H9 (cell line): ENCODE data around the gene CLIP3. TPM values are rescaled to one million over a fixed set of nuclear protein-coding genes. Genes with fewer than 3 reads are reported as not detected.

ENCODE experiments used
- DNase-seq: peaks from one replicate; pipeline ENCODE4 v3.0.0-alpha.2; 2017
- H2AFZ ChIP-seq: one replicate; pipeline ENCODE4 v1.6.1; 2013; ENCODE audit warnings: mild to moderate bottlenecking, low read length, control low read depth, moderate library complexity
- H2AK5ac ChIP-seq: 2 replicates; pipeline ENCODE4 v1.6.1; 2013; ENCODE audit warnings: low read length, control low read depth, mixed read lengths; ENCODE audit not compliant: insufficient read length
- H2BK120ac ChIP-seq: one replicate; pipeline ENCODE4 v1.6.1; 2013; ENCODE audit warnings: low read depth, mild to moderate bottlenecking, low read length, control low read depth, inconsistent platforms; ENCODE audit not compliant: poor library complexity, severe bottlenecking
- H2BK12ac ChIP-seq: 2 replicates; pipeline ENCODE4 v1.6.1; 2013; ENCODE audit warnings: low read length, control low read depth, mixed read lengths, low read depth; ENCODE audit not compliant: insufficient read length
- H2BK15ac ChIP-seq: 2 replicates; pipeline ENCODE4 v1.6.1; 2013; ENCODE audit warnings: low read depth, low read length, control low read depth
- H2BK20ac ChIP-seq: one replicate; pipeline ENCODE4 v1.6.1; 2013; ENCODE audit warnings: low read depth, mild to moderate bottlenecking, low read length, control low read depth, inconsistent platforms; ENCODE audit not compliant: poor library complexity, severe bottlenecking
- H2BK5ac ChIP-seq: 2 replicates; pipeline ENCODE4 v1.6.1; 2013; ENCODE audit warnings: low read length, control low read depth, mixed read lengths; ENCODE audit not compliant: insufficient read length
- H3K14ac ChIP-seq: 2 replicates; pipeline ENCODE4 v1.6.1; 2013; ENCODE audit warnings: low read length, control low read depth; ENCODE audit not compliant: insufficient read depth
- H3K18ac ChIP-seq: 2 replicates; pipeline ENCODE4 v1.6.1; 2013; ENCODE audit warnings: low read depth, mild to moderate bottlenecking, mixed read lengths, low read length, control low read depth; ENCODE audit not compliant: insufficient read length
- H3K23ac ChIP-seq: 2 replicates; pipeline ENCODE4 v1.6.1; 2013; ENCODE audit warnings: low read length, control low read depth, mixed read lengths, low read depth; ENCODE audit not compliant: insufficient read length
- H3K23me2 ChIP-seq: 2 replicates; pipeline ENCODE4 v1.6.1; 2013; ENCODE audit warnings: low read depth, mild to moderate bottlenecking, mixed read lengths, low read length, control low read depth; ENCODE audit not compliant: insufficient read length, poor library complexity, severe bottlenecking
- H3K27ac ChIP-seq: 2 replicates; pipeline ENCODE4 v1.5.1; 2013; ENCODE audit warnings: low read length, control low read depth, mixed read lengths, low read depth; ENCODE audit not compliant: insufficient read length
- H3K27me3 ChIP-seq: 2 replicates; pipeline ENCODE4 v1.6.1; 2013; ENCODE audit warnings: low read length, control low read depth, inconsistent platforms; ENCODE audit not compliant: insufficient read depth
- H3K4ac ChIP-seq: 2 replicates; pipeline ENCODE4 v1.6.1; 2013; ENCODE audit warnings: low read depth, mild to moderate bottlenecking, control low read depth, inconsistent platforms, low read length, moderate library complexity
- H3K4me1 ChIP-seq: 2 replicates; pipeline ENCODE4 v1.6.1; 2013; ENCODE audit warnings: low read length, control low read depth, inconsistent platforms; ENCODE audit not compliant: insufficient read depth
- H3K4me2 ChIP-seq: 2 replicates; pipeline ENCODE4 v1.6.1; 2013; ENCODE audit warnings: low read length, control low read depth, mixed read lengths; ENCODE audit not compliant: insufficient read length, insufficient read depth
- H3K56ac ChIP-seq: 2 replicates; pipeline ENCODE4 v1.6.1; 2013; ENCODE audit warnings: low read depth, mild to moderate bottlenecking, mixed read lengths, low read length, control low read depth; ENCODE audit not compliant: insufficient read length
- H3K79me1 ChIP-seq: 2 replicates; pipeline ENCODE4 v1.6.1; 2013; ENCODE audit warnings: low read depth, mild to moderate bottlenecking, moderate library complexity, low read length, control low read depth, inconsistent platforms; ENCODE audit not compliant: insufficient read depth, poor library complexity, severe bottlenecking
- H3K79me2 ChIP-seq: 2 replicates; pipeline ENCODE4 v1.6.1; 2013; ENCODE audit warnings: low read length, control low read depth, inconsistent platforms; ENCODE audit not compliant: insufficient read depth
- H3K9ac ChIP-seq: 2 replicates; pipeline ENCODE4 v1.6.1; 2013; ENCODE audit warnings: low read length, control low read depth, mixed read lengths; ENCODE audit not compliant: insufficient read length; ENCODE audit errors: extremely low read depth
- H3K9me3 ChIP-seq: one replicate; pipeline ENCODE4 v1.6.1; 2013; ENCODE audit warnings: low read depth, low read length, inconsistent platforms; ENCODE audit not compliant: control insufficient read depth
- H3T11ph ChIP-seq: one replicate; pipeline ENCODE4 v1.6.1; 2013; ENCODE audit warnings: mild to moderate bottlenecking, low read length, control low read depth, inconsistent platforms
- H4K20me1 ChIP-seq: one replicate; pipeline ENCODE4 v1.6.1; 2013; ENCODE audit not compliant: control insufficient read depth, insufficient read length, insufficient read depth
- H4K5ac ChIP-seq: 2 replicates; pipeline ENCODE4 v1.6.1; 2013; ENCODE audit warnings: low read depth, mild to moderate bottlenecking, mixed read lengths, low read length, control low read depth; ENCODE audit not compliant: insufficient read length
- H4K8ac ChIP-seq: replicated peaks from 2 replicates; pipeline ENCODE4 v1.6.1; 2013; ENCODE audit warnings: low read length, control low read depth, mixed read lengths, low read depth; ENCODE audit not compliant: insufficient read length
- H4K91ac ChIP-seq: 2 replicates; pipeline ENCODE4 v1.6.1; 2013; ENCODE audit warnings: low read depth, mild to moderate bottlenecking, moderate library complexity, mixed read lengths, low read length, control low read depth; ENCODE audit not compliant: insufficient read length
- H3K27ac Mint-ChIP-seq, 3 experiments: 2 replicates in 2 of 3; 3 replicates in 1 of 3; pipeline ENCODE4 v1.8.0; 2020 to 2021; ENCODE audit warnings: mixed read lengths in 3 of 3, mild to moderate bottlenecking in 1 of 3, moderate library complexity in 1 of 3
- H3K27me3 Mint-ChIP-seq: 2 replicates; pipeline ENCODE4 v1.8.0; 2021; ENCODE audit warnings: low read depth, mild to moderate bottlenecking, moderate library complexity, mixed read lengths
- H3K36me3 Mint-ChIP-seq, 3 experiments: 2 replicates in 2 of 3; 3 replicates in 1 of 3; pipeline ENCODE4 v1.8.0; 2020 to 2021; ENCODE audit warnings: low read depth in 3 of 3, mixed read lengths in 3 of 3; ENCODE audit not compliant: insufficient read depth in 1 of 3
- H3K4me1 Mint-ChIP-seq, 2 experiments: 2 replicates each; pipeline ENCODE4 v1.8.0; 2020; ENCODE audit warnings: mixed read lengths in 2 of 2
- H3K4me3 Mint-ChIP-seq, 2 experiments: 2 replicates in 1 of 2; 3 replicates in 1 of 2; pipeline ENCODE4 v1.8.0; 2020 to 2021; ENCODE audit warnings: mild to moderate bottlenecking in 2 of 2, mixed read lengths in 2 of 2, moderate library complexity in 1 of 2
- H3K9me3 Mint-ChIP-seq, 2 experiments: 2 replicates in 1 of 2; 3 replicates in 1 of 2; pipeline ENCODE4 v1.8.0; 2020; ENCODE audit warnings: mild to moderate bottlenecking in 2 of 2, mixed read lengths in 2 of 2, moderate library complexity in 1 of 2
- WGBS: extraction: QIAGEN DNeasy Blood & Tissue Kit; methylation state at CpG from one replicate; pipeline ENCODE4 v1.1.7; 2013; ENCODE audit warnings: missing lambda C conversion rate, low lambda C conversion rate, mixed read lengths; ENCODE audit not compliant: insufficient read length; ENCODE audit errors: extremely low coverage; 5-methylcytosine and 5-hydroxymethylcytosine counted together
- total RNA-seq: library from RNA; stranded (reverse); gene quantifications from 2 replicates; pipeline ENCODE4 v1.2.1, GENCODE V29; 2021
- TF ChIP-seq, protein P1 (sequence below): fragments of 200-600 bp; sonication (generic); conservative IDR thresholded peaks from 3 replicates; pipeline ENCODE4 v1.8.0; 2021; ENCODE audit warnings: antibody characterized with exemption, mild to moderate bottlenecking

CLIP3 gene
- total RNA-seq, 1 experiment from 2014 or later: 19.7 TPM

DNA sequence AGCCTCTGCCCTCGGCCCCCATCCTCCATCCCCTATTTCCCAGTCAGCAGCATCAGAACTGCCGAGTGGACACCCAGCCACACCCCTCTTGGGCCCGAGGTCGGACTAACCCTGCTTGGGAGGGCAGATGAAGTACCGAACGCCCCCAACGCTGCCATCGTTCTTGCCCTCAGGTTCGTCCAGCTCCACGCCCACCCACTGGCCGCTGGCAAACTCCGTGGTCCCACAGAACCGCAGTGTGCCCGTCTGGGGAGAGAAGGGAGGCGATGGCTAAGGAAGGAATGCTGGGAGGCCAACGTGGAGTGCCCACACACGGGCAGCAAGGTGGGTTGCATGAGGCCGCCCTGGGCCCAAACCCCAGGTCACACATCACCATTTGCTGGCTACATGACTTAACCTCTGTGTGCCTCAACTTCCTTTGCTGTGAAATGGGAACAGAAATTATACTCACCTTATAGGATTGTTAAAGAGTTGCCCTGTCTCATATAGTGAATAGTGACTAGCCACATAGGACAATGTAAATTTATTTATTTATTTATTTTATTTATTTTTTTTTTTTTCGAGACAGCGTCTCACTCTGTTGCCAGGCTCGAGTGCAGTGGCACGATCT lies 13.5 kb downstream of the CLIP3 start:
- WGBS: no CpG with 5 or more reads among the region's 22 CpGs
- Histone ChIP-seq H3K9ac (no peak overlapping the region), H3K9me3 (no peaks in the 10 kb centered on the region), H4K8ac (no peak overlapping the region), H4K5ac (no peak overlapping the region), H3K23ac (no peak overlapping the region), H3T11ph (no peak overlapping the region), H2AFZ (no peak overlapping the region), H3K79me2 (no peaks in the 10 kb centered on the region), H3K4me2 (no peak overlapping the region), H3K27me3 (no peaks in the 10 kb centered on the region), H4K91ac (no peak overlapping the region), H3K4me1 (no peaks in the 10 kb centered on the region), H3K4ac (no peak overlapping the region), H3K14ac (no peak overlapping the region), H2BK20ac (no peak overlapping the region), H3K23me2 (peaks cover 4% of the 10 kb centered on the region), H2AK5ac (no peak overlapping the region), H3K79me1 (peaks cover 2% of the 10 kb centered on the region), H3K56ac (no peak overlapping the region), H3K27ac (no peak overlapping the region), H3K18ac (no peak overlapping the region), H2BK15ac (no peak overlapping the region), H4K20me1 (no peaks in the 10 kb centered on the region), H2BK5ac (no peak overlapping the region), H2BK120ac (no peak overlapping the region), H2BK12ac (no peak overlapping the region)
- Mint-ChIP-seq H3K4me3 (no peak overlapping the region), H3K9me3 (no peaks in the 10 kb centered on the region), H3K4me1 (peaks cover 13 to 14% of the 10 kb centered on the region in 2 experiments), H3K27ac (no peak overlapping the region), H3K27me3 (no peaks in the 10 kb centered on the region), H3K36me3 (peaks cover 11 to 50% (median 39%) of the 10 kb centered on the region in 3 experiments; a peak in 6 of 7 replicates)
- no peak for DNase-seq
- TF ChIP-seq, protein P1, sequence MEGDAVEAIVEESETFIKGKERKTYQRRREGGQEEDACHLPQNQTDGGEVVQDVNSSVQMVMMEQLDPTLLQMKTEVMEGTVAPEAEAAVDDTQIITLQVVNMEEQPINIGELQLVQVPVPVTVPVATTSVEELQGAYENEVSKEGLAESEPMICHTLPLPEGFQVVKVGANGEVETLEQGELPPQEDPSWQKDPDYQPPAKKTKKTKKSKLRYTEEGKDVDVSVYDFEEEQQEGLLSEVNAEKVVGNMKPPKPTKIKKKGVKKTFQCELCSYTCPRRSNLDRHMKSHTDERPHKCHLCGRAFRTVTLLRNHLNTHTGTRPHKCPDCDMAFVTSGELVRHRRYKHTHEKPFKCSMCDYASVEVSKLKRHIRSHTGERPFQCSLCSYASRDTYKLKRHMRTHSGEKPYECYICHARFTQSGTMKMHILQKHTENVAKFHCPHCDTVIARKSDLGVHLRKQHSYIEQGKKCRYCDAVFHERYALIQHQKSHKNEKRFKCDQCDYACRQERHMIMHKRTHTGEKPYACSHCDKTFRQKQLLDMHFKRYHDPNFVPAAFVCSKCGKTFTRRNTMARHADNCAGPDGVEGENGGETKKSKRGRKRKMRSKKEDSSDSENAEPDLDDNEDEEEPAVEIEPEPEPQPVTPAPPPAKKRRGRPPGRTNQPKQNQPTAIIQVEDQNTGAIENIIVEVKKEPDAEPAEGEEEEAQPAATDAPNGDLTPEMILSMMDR: no peak
